GM12878 (cell line): ENCODE results near the gene DNAJA4. TPM values are rescaled to one million over a fixed set of nuclear protein-coding genes. Genes with fewer than 3 reads are reported as not detected.

Experiments used
- ATAC-seq: fragments of 200-7000 bp; cut with Tn5 transposase; 3 replicates; pipeline ENCODE4 v1.9.1; 2020; ENCODE audit warnings: mild to moderate bottlenecking, moderate library complexity
- BruUV-seq: library from RNA; stranded (reverse); fragments of 400-500 nt; replicated peaks from 2 replicates; lab custom pipeline; 2021; lab: Mats Ljungman, UMichigan
- CTCF ChIA-PET: fragments of 300-600 bp; sonication (Branson Sonifier 250); formaldehyde crosslinking; extraction: SDS; loops from one replicate; lab custom pipeline; 2021; ENCODE audit warnings: inconsistent platforms; lab: Yijun Ruan, JAX
- POLR2A ChIA-PET: fragments of 350-600 bp; formaldehyde crosslinking; extraction: SDS; loops from one replicate; lab custom pipeline; 2021; ENCODE audit warnings: inconsistent platforms; lab: Charles Lee
- RAD21 ChIA-PET: fragments of 300-600 bp; sonication (Branson Sonifier 250); formaldehyde crosslinking; loops from one replicate; lab custom pipeline; 2023; ENCODE audit warnings: antibody characterized with exemption; ENCODE audit not compliant: unreplicated experiment; lab: Charles Lee
- SMC1A ChIA-PET: fragments of 300-600 bp; sonication (Branson Sonifier 250); formaldehyde crosslinking; loops from one replicate; lab custom pipeline; 2023; ENCODE audit not compliant: unreplicated experiment, uncharacterized antibody; lab: Charles Lee
- DNase-seq: peaks from one replicate; pipeline ENCODE4 v3.0.0-alpha.2; 2011; ENCODE audit warnings: low read depth, low spot score
- FAIRE-seq: peaks from 3 replicates; lab custom pipeline; 2011; peaks lifted over from hg19 to GRCh38; lab: Jason Lieb, UNC
- H2AFZ ChIP-seq: 2 replicates; pipeline ENCODE4 v1.6.0; 2011; ENCODE audit warnings: low read depth, low read length, control low read depth; ENCODE audit not compliant: control insufficient read depth
- H3K27ac ChIP-seq: 2 replicates; pipeline ENCODE4 v1.5.1; 2011; ENCODE audit warnings: control low read depth; ENCODE audit not compliant: control insufficient read depth, insufficient read depth
- H3K27me3 ChIP-seq, 2 experiments: replicated peaks in 1 of 2; 2 replicates each; pipeline versions ENCODE4 v1.6.0 to v1.6.1; 2011; ENCODE audit warnings: low read length in 1 of 2; ENCODE audit not compliant: control insufficient read depth in 2 of 2, insufficient read depth in 2 of 2
- H3K36me3 ChIP-seq, 2 experiments: 2 replicates each; pipeline ENCODE4 v1.5.1; 2011; ENCODE audit warnings: low read length in 1 of 2; ENCODE audit not compliant: control insufficient read depth in 2 of 2, insufficient read depth in 2 of 2
- H3K4me1 ChIP-seq: 2 replicates; pipeline ENCODE4 v1.6.1; 2011; ENCODE audit warnings: mild to moderate bottlenecking, low read length, moderate library complexity, mixed read lengths; ENCODE audit not compliant: control insufficient read depth, insufficient read depth
- H3K4me2 ChIP-seq: 2 replicates; pipeline ENCODE4 v1.6.0; 2011; ENCODE audit warnings: control low read depth; ENCODE audit not compliant: control insufficient read depth, insufficient read depth
- H3K4me3 ChIP-seq: fragments of 200-600 bp; sonication (generic); 2 replicates; pipeline ENCODE4 v1.5.1; 2016
- H3K79me2 ChIP-seq: 2 replicates; pipeline ENCODE4 v1.6.0; 2011; ENCODE audit warnings: low read length; ENCODE audit not compliant: control insufficient read depth, insufficient read depth
- H3K9ac ChIP-seq: 2 replicates; pipeline ENCODE4 v1.8.0; 2011; ENCODE audit warnings: low read length, control low read depth, mixed read lengths; ENCODE audit not compliant: control insufficient read depth, insufficient read depth
- H3K9me3 ChIP-seq: replicated peaks from 3 replicates; pipeline ENCODE4 v1.5.1; 2011; ENCODE audit warnings: mild to moderate bottlenecking, low read length; ENCODE audit not compliant: control insufficient read depth, insufficient read depth
- H4K20me1 ChIP-seq: 2 replicates; pipeline ENCODE4 v1.6.0; 2011; ENCODE audit not compliant: control insufficient read depth, insufficient read depth
- BMI1 ChIP-seq: fragments of 450-650 bp; IDR thresholded peaks from 2 replicates; pipeline ENCODE4 v1.6.1; 2016; ENCODE audit warnings: mild to moderate bottlenecking, moderate library complexity, borderline replicate concordance
- EGR1 ChIP-seq, 2 experiments: IDR thresholded peaks; 1 replicate in 1 of 2; 2 replicates in 1 of 2; pipeline ENCODE4 v1.6.1; 2011 to 2012; ENCODE audit warnings: low read depth in 2 of 2, low read length in 2 of 2, borderline replicate concordance in 1 of 2, mild to moderate bottlenecking in 1 of 2, moderate library complexity in 1 of 2
- ELK1 ChIP-seq: IDR thresholded peaks from 2 replicates; pipeline ENCODE4 v1.6.1; 2012; ENCODE audit warnings: low read depth, low read length, improper control_type of control experiment
- KDM1A ChIP-seq: fragments of 200-600 bp; sonication (generic); IDR thresholded peaks from 2 replicates; pipeline ENCODE4 v1.6.1; 2016; ENCODE audit warnings: borderline replicate concordance
- LARP7 ChIP-seq: fragments of 450-650 bp; IDR thresholded peaks from 2 replicates; pipeline ENCODE4 v1.6.1; 2017; ENCODE audit warnings: mild to moderate bottlenecking
- MEF2A ChIP-seq: IDR thresholded peaks from 2 replicates; pipeline ENCODE4 v1.6.1; 2011; ENCODE audit warnings: low read depth, mild to moderate bottlenecking, low read length, moderate library complexity; ENCODE audit not compliant: insufficient read depth
- NR2C2 ChIP-seq: IDR thresholded peaks from 2 replicates; pipeline ENCODE4 v1.6.1; 2011; ENCODE audit warnings: borderline replicate concordance, low read depth; ENCODE audit not compliant: control insufficient read depth, insufficient read length
- POLR2AphosphoS2 ChIP-seq: IDR thresholded peaks from 2 replicates; pipeline ENCODE4 v1.6.1; 2011; ENCODE audit warnings: low read depth, mild to moderate bottlenecking, low read length, improper control_type of control experiment, moderate library complexity
- POU2F2 ChIP-seq: IDR thresholded peaks from 3 replicates; pipeline ENCODE4 v1.6.1; 2011; ENCODE audit warnings: low read depth, mild to moderate bottlenecking, low read length, borderline replicate concordance
- SIN3A ChIP-seq: IDR thresholded peaks from 2 replicates; pipeline ENCODE4 v1.6.1; 2012; ENCODE audit warnings: low read depth, low read length, improper control_type of control experiment
- SREBF2 ChIP-seq: IDR thresholded peaks from 2 replicates; pipeline ENCODE4 v1.6.1; 2012; ENCODE audit warnings: mild to moderate bottlenecking, low read length
- SRF ChIP-seq, 2 experiments: IDR thresholded peaks; 2 replicates each; pipeline ENCODE4 v1.6.1; 2011; ENCODE audit warnings: low read depth in 2 of 2, low read length in 2 of 2, mild to moderate bottlenecking in 1 of 2, moderate library complexity in 1 of 2
- TCF12 ChIP-seq: IDR thresholded peaks from 2 replicates; pipeline ENCODE4 v1.6.1; 2011; ENCODE audit warnings: low read depth, mild to moderate bottlenecking, low read length
- USF2 ChIP-seq: IDR thresholded peaks from 2 replicates; pipeline ENCODE4 v1.6.1; 2011; ENCODE audit warnings: low read depth, low read length, improper control_type of control experiment, borderline replicate concordance
- ZBTB4 ChIP-seq: fragments of 450-650 bp; formaldehyde crosslinking; IDR thresholded peaks from 2 replicates; pipeline ENCODE4 v1.4.0; 2022; ENCODE audit warnings: mild to moderate bottlenecking, moderate library complexity
- WGBS: methylation state at CpG from one replicate; pipeline ENCODE4 v1.1.6; 2016; ENCODE audit warnings: low lambda C conversion rate; ENCODE audit not compliant: insufficient replicate concordance, insufficient coverage; ENCODE audit errors: missing lambda C conversion rate; 5-methylcytosine and 5-hydroxymethylcytosine counted together
- in situ Hi-C: fragments of 300-500 bp; cut with MboI; formaldehyde crosslinking; loops from 9 replicates; pipeline ENCODE4 v1.14.3; 2018; ENCODE audit warnings: mixed read lengths
- intact Hi-C: fragments of 100-400 bp; cut with micrococcal nuclease; formaldehyde crosslinking; loops from one replicate; pipeline ENCODE4 v1.14.2; 2022; ENCODE audit not compliant: unreplicated experiment
- polyA plus RNA-seq, 11 experiments: library from polyadenylated mRNA; depleted of rRNA in 4 of 11; unstranded in 6 of 11; stranded (reverse) in 5 of 11; fragments of >200 nt; fragmentation: Nextera tagmentation in 4 of 11; fragmentation: Illumina TruSeq in 1 of 11; extraction: Ambion mirVana in 4 of 11; extraction: Trizol in 1 of 11; gene quantifications; 1 replicate in 1 of 11; 2 replicates in 10 of 11; pipeline versions ENCODE4 v1.2.1 to v1.2.3, GENCODE V29; 2011 to 2016; ENCODE audit warnings: inconsistent platforms in 2 of 11, missing spikeins in 2 of 11, low read depth in 1 of 11
- total RNA-seq, 4 experiments: library from RNA; depleted of rRNA in 3 of 4; stranded (reverse); fragments of >200 nt in 3 of 4; fragmentation: Illumina TruSeq in 1 of 4; extraction: Trizol in 1 of 4; gene quantifications; 2 replicates each; pipeline versions ENCODE4 v1.2.1 to v1.2.3, GENCODE V29; 2013 to 2021

Gene DNAJA4
- total and polyA plus RNA-seq, 10 of the 15 experiments (the other 5 are each of a cell fraction or from before 2014, with no cell fraction given): 0.01 to 10.4 (median 4.1) TPM

GRCh38 chr15:78299101-78299930, 35.0 kb downstream of the DNAJA4 start, which contains the start of gene SKIC8:
TSS of gene SKIC8 (minus strand) at chr15:78299609. CDS start at chr15:78295686, 3,923 bp downstream.
- H3K4me1 ChIP-seq: peaks cover 3% of the 10 kb centered on the region
- DNase-seq: peak; percentile 71
- peak within 1 kb of the TSS; percentile 84 for H3K4me2 ChIP-seq
- peaks cover 0 to under 1% of the 10 kb centered on the region in 2 experiments; a peak in 2 of 4 replicates for H3K36me3 ChIP-seq
- H3K27ac ChIP-seq: peak within 1 kb of the TSS; percentile 73
- H3K4me3 ChIP-seq: peak within 1 kb of the TSS; percentile 95
- CTCF ChIA-PET: interaction anchor here (0.6 to 2.3 kb wide), 13 partner anchors 9 to 991 kb away, joined by 3 to 6 read pairs (median 4); no protein-coding TSS in a partner anchor
- H3K9me3 ChIP-seq: no peaks in the 10 kb centered on the region; the same call in 2 of the 3 replicates
- TSS peak; percentile 84 for BruUV-seq
- H4K20me1 ChIP-seq: no peaks in the 10 kb centered on the region
- peak; percentile 7 for FAIRE-seq
- peak; percentile 91 for ATAC-seq
- in situ Hi-C loops (no loop called here), intact Hi-C loops (no loop called here)
- WGBS: under 1% methylated on average over 55 of the region's 55 CpGs
- SMC1A ChIA-PET: interaction anchor here (0.8 to 1.5 kb wide), 10 partner anchors 9 to 331 kb away, joined by 3 to 5 read pairs (median 4); partner anchors contain the start of genes IREB2 and PSMA4
- peak within 1 kb of the TSS; percentile 87 for H3K9ac ChIP-seq
- no peaks in the 10 kb centered on the region for H3K27me3 ChIP-seq
- H3K79me2 ChIP-seq: peaks cover 25% of the 10 kb centered on the region
- POLR2A ChIA-PET: interaction anchor here (0.6 to 1.9 kb wide), 9 partner anchors 18 to 579 kb away, joined by 3 to 12 read pairs (median 3); partner anchors contain the start of genes IREB2 and PSMA4
- H2AFZ ChIP-seq: peak within 1 kb of the TSS; percentile 91
- RAD21 ChIA-PET: interaction anchor here (0.7 to 1.8 kb wide), 7 partner anchors 95 to 281 kb away, joined by 3 to 6 read pairs (median 3); partner anchors contain the start of genes IREB2 and PSMA4
- no peak for TF ChIP-seq MEF2A
- no peak for TF ChIP-seq ZBTB4
- peak; percentile 86 for TF ChIP-seq LARP7
- no peak; the same call in 1 of the 2 replicates for TF ChIP-seq BMI1
- TF ChIP-seq POU2F2: peak; percentile 55; the same call in 1 of the 3 replicates
- TF ChIP-seq SRF (IDR thresholded peaks at IDR 0.05; ENCODE audit: low read depth in 2 of 2, low read length in 2 of 2): peak in 1 of 2 experiments; percentile 82; a peak in 2 of 4 replicates
- peak in 1 of 2 experiments; percentile 80; a peak in 1 of 3 replicates for TF ChIP-seq EGR1 (IDR thresholded peaks at IDR 0.05; ENCODE audit: borderline replicate concordance in 1 of 2, low read depth in 2 of 2, low read length in 2 of 2)
- TF ChIP-seq POLR2AphosphoS2: 0 out of 2 replicates have a peak, but pooled peaks have one; percentile 25
- peak; percentile 95 for TF ChIP-seq SIN3A
- peak; percentile 69; the same call in 1 of the 2 replicates for TF ChIP-seq TCF12
- no peak for TF ChIP-seq SREBF2
- 0 out of 2 replicates have a peak, but pooled peaks have one; percentile 37 for TF ChIP-seq ELK1
- no peak for TF ChIP-seq USF2
- no peak for TF ChIP-seq NR2C2
- TF ChIP-seq KDM1A: no peak
